ENCODE results near the gene AP3S2. TPM values are rescaled to one million over a fixed set of nuclear protein-coding genes. Genes with fewer than 3 reads are reported as not detected.

AP3S2 gene
- total and polyA plus RNA-seq, 2 donors (not counting 1 experiment from before 2014, with no cell fraction given), result 11.3 to 32.3 TPM

DNA sequence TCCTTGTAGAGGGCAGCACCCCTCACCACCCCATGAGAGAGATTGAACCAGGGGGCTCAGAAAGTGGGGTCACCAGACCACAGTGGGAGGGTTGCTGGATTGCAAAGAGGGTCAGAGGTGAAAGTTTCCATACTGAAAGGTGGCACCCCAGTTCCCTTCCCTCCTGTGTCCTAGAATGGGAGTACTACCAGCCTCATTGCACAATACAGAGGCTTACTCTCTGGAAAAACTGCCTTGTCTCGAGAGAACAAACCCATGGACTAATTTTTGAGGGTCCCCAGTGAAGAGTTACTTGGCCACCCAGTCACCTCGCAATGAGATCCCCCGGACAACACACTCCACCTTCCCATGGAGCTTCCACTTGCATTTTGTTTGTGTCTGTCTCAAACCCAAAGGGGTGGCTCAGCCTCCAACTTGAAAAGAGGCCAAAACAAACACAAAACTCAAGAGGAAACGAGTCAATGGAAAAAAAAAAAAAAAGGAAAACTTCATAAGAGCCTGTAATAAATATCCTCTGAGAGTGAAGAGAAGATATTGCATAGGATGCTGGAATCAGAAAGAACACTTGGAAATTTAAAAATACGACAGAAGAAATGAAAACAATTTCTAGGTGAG lies 99.1 kb downstream of the AP3S2 start:
- H3K9ac ChIP-seq (ENCODE audit: low read length), result no peak overlapping the region
- ChIA-PET CTCF (interaction anchor here (0.7 kb wide), 1 partner anchor 16 kb away, joined by 3 read pairs; no protein-coding TSS in a partner anchor), POLR2A (no interaction called here)
- Mint-ChIP-seq H3K4me3 (no peak overlapping the region), H3K27ac (no peak overlapping the region), H3K27me3 (peaks cover 4% of the 10 kb centered on the region), H3K4me1 (peaks cover 8% of the 10 kb centered on the region), H3K9me3 (ENCODE audit: insufficient read depth) (peaks cover 2% of the 10 kb centered on the region)
- no peak overlapping the region for H3K27ac ChIP-seq (ENCODE audit: low read length in 2 of 2)
- H3K9me3 ChIP-seq (ENCODE audit: control extremely low read depth in 1 of 3, control insufficient read depth in 2 of 3, insufficient read depth in 1 of 3, low read length in 2 of 3), result peaks cover 0 to 9% (median 0%) of the 10 kb centered on the region in 3 donors
- H3K4me1 ChIP-seq (ENCODE audit: control insufficient read depth in 2 of 2, insufficient read depth in 2 of 2, low read length in 2 of 2), result peaks cover 0 to 2% of the 10 kb centered on the region in 2 donors
- DNase-seq (no peak), ATAC-seq (ENCODE audit: low read depth) (no peak)
- H3K4me3 ChIP-seq (ENCODE audit: control extremely low read depth in 1 of 5, extremely low read depth in 1 of 5, insufficient read depth in 1 of 5, low read depth in 2 of 5, low read length in 4 of 5), result no peak overlapping the region
- no peak overlapping the region for H3K4me2 ChIP-seq (replicated peaks; ENCODE audit: low read depth, low read length, poor library complexity, severe bottlenecking)
- TF ChIP-seq, protein P1, sequence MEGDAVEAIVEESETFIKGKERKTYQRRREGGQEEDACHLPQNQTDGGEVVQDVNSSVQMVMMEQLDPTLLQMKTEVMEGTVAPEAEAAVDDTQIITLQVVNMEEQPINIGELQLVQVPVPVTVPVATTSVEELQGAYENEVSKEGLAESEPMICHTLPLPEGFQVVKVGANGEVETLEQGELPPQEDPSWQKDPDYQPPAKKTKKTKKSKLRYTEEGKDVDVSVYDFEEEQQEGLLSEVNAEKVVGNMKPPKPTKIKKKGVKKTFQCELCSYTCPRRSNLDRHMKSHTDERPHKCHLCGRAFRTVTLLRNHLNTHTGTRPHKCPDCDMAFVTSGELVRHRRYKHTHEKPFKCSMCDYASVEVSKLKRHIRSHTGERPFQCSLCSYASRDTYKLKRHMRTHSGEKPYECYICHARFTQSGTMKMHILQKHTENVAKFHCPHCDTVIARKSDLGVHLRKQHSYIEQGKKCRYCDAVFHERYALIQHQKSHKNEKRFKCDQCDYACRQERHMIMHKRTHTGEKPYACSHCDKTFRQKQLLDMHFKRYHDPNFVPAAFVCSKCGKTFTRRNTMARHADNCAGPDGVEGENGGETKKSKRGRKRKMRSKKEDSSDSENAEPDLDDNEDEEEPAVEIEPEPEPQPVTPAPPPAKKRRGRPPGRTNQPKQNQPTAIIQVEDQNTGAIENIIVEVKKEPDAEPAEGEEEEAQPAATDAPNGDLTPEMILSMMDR (IDR thresholded peaks at IDR 0.05), result no peak
- TF ChIP-seq EZH2 (IDR thresholded peaks at IDR 0.05; ENCODE audit: borderline replicate concordance, insufficient read depth, low read depth, low read length, poor library complexity, severe bottlenecking), result no peak
- 97% methylated on average over 4 of the region's 5 CpGs for WGBS (ENCODE audit: insufficient coverage)
- no peaks in the 10 kb centered on the region for H4K20me1 ChIP-seq (ENCODE audit: control insufficient read depth, insufficient read depth, low read length, poor library complexity, severe bottlenecking)
- intact Hi-C loops (cut with micrococcal nuclease), result no loop called here
- H3K36me3 ChIP-seq (replicated peaks in 1 of 2; ENCODE audit: control extremely low read depth in 1 of 2, control insufficient read depth in 1 of 2, extremely low read depth in 1 of 2, insufficient read depth in 2 of 2, low read length in 1 of 2), result no peaks in the 10 kb centered on the region
- H3K27me3 ChIP-seq (replicated peaks in 1 of 4; ENCODE audit: control extremely low read depth in 1 of 4, control insufficient read depth in 3 of 4, insufficient read depth in 4 of 4, low read length in 3 of 4), result no peaks in the 10 kb centered on the region
- H2AFZ ChIP-seq (ENCODE audit: insufficient read depth, low read depth, low read length, poor library complexity, severe bottlenecking), result no peak overlapping the region
- no peaks in the 10 kb centered on the region for H3K79me2 ChIP-seq (ENCODE audit: control insufficient read depth, insufficient read depth, low read length)

DNA sequence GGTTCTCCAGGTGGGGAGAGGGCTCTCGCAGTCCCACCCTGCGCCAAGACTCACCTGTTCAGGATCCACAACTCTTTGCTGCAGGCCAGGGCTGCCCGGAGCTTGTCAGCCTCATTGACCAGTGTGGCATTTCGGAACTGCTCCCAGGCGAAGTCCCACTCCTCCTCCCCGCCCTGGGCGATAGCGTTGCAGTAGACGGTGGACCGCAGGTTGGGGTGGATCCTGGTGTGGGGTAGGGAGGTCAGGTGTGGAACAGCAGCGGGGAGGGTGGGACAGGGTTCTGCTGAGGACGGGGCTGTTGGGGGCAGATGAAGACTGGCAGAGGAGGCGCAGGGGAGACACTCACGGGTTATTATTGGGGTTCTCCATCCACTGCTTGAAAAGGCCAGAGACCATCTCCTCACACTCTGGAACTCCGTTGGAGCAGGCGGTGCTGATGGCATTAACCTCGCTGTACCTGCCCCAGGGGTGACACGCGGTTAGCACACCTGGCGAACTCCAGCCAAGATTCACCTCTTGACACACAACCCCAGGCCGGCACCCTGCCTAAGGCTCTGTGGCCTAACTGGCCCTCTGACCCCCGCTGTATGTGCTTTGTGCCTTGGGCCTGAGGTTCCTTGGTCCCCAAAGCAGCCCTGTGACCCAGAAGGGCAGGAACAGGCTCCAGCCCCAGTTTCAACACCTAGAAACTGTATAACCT lies 101.5 kb downstream of the AP3S2 start:
- intact Hi-C loops (cut with micrococcal nuclease), result no loop called here
- H3K4me1 Mint-ChIP-seq, result no peaks in the 10 kb centered on the region
- POLR2A ChIA-PET, result no interaction called here
- 94% methylated on average over 19 of the region's 22 CpGs for WGBS (ENCODE audit: insufficient coverage)
- no peak overlapping the region for H3K27ac Mint-ChIP-seq
- no peaks in the 10 kb centered on the region for H3K79me2 ChIP-seq (ENCODE audit: control insufficient read depth, insufficient read depth, low read length)
- no peak overlapping the region for H3K4me2 ChIP-seq (replicated peaks; ENCODE audit: low read depth, low read length, poor library complexity, severe bottlenecking)
- no peak overlapping the region for H3K4me3 ChIP-seq (ENCODE audit: control extremely low read depth in 1 of 5, extremely low read depth in 1 of 5, insufficient read depth in 1 of 5, low read depth in 2 of 5, low read length in 4 of 5)
- no peaks in the 10 kb centered on the region for H4K20me1 ChIP-seq (ENCODE audit: control insufficient read depth, insufficient read depth, low read length, poor library complexity, severe bottlenecking)
- H3K4me1 ChIP-seq (ENCODE audit: control insufficient read depth in 2 of 2, insufficient read depth in 2 of 2, low read length in 2 of 2), result no peaks in the 10 kb centered on the region
- no peak overlapping the region for H3K9ac ChIP-seq (ENCODE audit: low read length)
- no peak overlapping the region for H3K27ac ChIP-seq (ENCODE audit: low read length in 2 of 2)
- DNase-seq (no peak), ATAC-seq (ENCODE audit: low read depth) (no peak)
- H3K27me3 ChIP-seq (replicated peaks in 1 of 4; ENCODE audit: control extremely low read depth in 1 of 4, control insufficient read depth in 3 of 4, insufficient read depth in 4 of 4, low read length in 3 of 4), result no peaks in the 10 kb centered on the region
- H2AFZ ChIP-seq (ENCODE audit: insufficient read depth, low read depth, low read length, poor library complexity, severe bottlenecking), result no peak overlapping the region
- peaks cover 3 to 12% (median 7%) of the 10 kb centered on the region in 3 donors for H3K9me3 ChIP-seq (ENCODE audit: control extremely low read depth in 1 of 3, control insufficient read depth in 2 of 3, insufficient read depth in 1 of 3, low read length in 2 of 3)
- H3K36me3 ChIP-seq (replicated peaks in 1 of 2; ENCODE audit: control extremely low read depth in 1 of 2, control insufficient read depth in 1 of 2, extremely low read depth in 1 of 2, insufficient read depth in 2 of 2, low read length in 1 of 2), result no peaks in the 10 kb centered on the region
- no peak overlapping the region for H3K4me3 Mint-ChIP-seq
- peaks cover 9% of the 10 kb centered on the region for H3K27me3 Mint-ChIP-seq
- CTCF ChIA-PET, result no interaction called here
- no peak for TF ChIP-seq EZH2 (IDR thresholded peaks at IDR 0.05; ENCODE audit: borderline replicate concordance, insufficient read depth, low read depth, low read length, poor library complexity, severe bottlenecking)
- TF ChIP-seq, protein P1 (IDR thresholded peaks at IDR 0.05), result no peak
- H3K9me3 Mint-ChIP-seq (ENCODE audit: insufficient read depth), result peaks cover 6% of the 10 kb centered on the region

Data from B cell (primary cell).